Stimulated activated CD8-positive, alpha-beta memory T cell treated with anti-CD3 and anti-CD28 coated beads, Interleukin-2, amount 100 ng/mL, for 48 hours (primary cell): ENCODE results near the gene NR2E1.

ENCODE experiments used
- DNase-seq, 2 donors: peaks; one replicate each; pipeline ENCODE4 v3.0.0-alpha.2; 2020; ENCODE audit warnings: low read depth in 2 of 2

Gene NR2E1

DNA sequence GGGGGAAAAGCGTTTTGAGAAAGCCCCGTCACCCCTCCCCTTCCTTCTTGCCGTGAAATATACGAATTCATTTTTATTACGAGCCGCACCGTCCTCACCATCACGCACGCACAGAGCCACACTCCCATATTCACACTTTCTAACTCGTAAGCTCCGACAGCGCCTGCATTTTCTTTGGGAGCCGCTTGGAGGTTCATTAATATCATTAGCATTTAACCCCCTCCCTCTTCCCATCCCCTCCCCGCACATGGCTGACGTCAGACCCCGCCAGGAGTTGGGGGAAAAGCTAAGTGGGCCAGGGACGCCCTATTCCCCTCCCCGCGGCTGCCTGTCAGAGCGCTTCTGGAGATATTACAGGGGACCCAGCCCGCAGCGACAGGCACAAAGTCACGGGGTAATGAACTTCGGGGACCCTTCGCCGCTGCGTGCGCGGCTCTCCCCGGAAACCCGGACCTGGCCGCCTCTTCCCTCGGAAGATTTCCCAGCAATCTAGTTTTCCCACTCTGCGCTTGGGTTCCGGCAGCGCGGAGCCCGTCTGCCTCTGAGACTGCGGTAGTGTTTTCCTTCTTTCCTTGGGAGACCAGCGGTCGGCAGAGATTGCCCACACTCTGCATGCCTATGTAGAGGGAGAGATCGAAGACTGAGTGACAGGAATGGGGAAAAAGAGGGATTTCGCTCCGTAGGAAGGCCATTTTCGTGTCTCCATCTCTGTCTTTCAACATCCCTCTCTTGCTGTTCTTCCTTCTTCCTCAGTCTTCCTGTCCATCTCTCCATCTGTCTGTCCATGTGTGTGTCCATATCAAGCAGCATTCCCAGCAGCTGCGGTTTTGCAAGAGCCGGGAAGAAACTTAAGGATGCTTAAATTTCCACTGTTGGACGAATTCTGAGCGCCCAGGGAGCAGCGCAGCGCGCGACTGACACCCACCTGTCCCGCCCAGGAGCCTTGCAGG, at the start of gene NR2E1:
Gene NR2E1, plus strand, starts transcription at position 309 of the 950 bp plus-strand sequence. CDS start 744 bp downstream, outside the sequence.
- DNase-seq = no peak

- no peak for DNase-seq
These were observed 49.0 kb upstream of the NR2E1 start for GRCh38 chr6:108116546-108117426.

DNA sequence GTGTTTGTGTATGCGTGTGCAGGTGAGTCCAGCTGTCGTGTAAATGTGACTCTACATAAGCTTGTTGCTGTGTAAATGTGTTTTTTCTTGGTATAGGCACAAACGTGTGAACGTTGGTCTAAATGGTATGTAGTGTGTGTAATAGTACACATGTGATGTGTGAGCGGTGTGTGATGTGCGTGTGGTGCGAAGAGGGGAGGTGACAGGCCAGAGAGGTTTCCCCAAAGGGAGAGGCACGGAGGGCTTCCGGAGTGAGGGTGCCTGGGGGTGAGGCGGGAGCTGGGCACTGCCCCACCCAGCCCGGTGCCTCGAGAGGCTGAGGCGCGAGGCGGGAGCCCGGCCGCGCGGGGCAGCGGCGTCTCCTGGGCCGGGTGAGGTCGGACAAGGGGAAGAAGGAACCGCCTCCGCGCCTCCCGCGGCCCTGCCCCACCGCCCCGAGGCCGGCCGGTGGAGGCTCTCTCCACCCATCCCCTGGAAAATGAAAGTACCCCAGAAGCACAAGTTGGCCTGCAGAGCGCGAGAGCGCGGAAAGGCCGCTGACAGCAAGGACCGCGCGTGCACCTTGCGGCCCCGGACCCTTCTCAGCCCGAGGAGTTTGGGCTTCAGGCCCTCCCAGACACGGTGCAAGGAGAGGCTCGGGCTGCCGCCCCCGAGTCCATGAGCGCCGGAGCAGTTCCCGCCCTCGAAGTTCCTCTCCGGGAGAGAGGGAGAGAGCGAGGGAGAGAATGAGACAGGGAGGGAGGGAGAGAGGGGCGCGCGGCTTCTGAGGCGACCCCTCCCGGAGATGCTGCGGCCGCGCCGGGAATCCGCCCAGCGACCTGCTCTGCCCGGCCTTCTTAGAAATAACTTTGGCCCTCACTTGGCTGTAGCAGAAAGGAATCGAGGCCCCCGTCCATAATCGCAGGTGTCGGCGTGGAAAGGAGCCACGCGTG, 48.1 kb upstream of the NR2E1 start:
- no peak for DNase-seq

DNA sequence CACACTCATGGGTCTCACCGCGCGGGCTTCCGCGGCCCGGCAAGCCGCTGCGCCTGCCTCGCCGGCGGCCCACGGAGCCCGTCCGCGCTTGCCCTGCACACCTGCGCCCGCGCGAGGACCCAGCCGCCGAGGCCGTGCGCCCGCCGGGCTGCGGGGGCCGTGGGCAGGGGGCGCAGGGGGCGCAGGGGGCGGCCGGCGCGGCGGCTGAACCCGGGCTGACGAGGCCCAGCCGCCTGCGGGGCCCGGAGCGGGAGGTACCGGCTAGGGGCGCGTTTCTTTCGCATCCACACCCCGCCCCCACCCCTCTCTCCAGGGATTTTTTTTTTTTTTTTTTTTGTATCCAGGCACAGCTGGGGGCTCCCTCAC, 47.5 kb upstream of the NR2E1 start:
- DNase-seq = no peak

- no peak for DNase-seq
These were observed 46.7 kb upstream of the NR2E1 start for GRCh38 chr6:108118810-108119768.

- DNase-seq = no peak
These were observed 46.1 kb upstream of the NR2E1 start for GRCh38 chr6:108119769-108120141.

- DNase-seq = no peak
These were observed 45.5 kb upstream of the NR2E1 start for GRCh38 chr6:108120311-108120710.

- no peak for DNase-seq
These were observed 44.2 kb upstream of the NR2E1 start for GRCh38 chr6:108121612-108122011.

DNA sequence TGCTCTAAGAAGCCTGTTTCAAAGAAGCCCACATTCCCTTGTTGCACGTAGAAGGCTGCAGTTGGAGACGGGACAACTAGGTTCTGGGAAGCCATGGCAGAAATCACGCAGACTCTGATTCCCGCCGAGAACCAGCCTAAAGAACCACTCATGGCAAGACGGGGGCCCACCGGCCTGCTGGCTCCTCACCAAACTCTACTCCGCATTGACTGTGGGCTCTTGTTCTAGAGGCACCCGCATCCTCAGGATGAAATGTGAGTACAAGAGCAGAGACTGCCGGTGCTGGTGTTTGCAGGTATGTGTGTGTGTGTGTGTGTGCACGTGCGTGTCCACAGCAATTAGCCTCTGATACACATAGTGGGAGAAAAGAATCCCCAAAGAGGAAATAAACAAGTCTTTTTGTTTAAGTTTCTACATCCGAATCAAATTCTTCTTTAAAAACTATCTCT, 42.3 kb upstream of the NR2E1 start:
- DNase-seq = no peak

DNA sequence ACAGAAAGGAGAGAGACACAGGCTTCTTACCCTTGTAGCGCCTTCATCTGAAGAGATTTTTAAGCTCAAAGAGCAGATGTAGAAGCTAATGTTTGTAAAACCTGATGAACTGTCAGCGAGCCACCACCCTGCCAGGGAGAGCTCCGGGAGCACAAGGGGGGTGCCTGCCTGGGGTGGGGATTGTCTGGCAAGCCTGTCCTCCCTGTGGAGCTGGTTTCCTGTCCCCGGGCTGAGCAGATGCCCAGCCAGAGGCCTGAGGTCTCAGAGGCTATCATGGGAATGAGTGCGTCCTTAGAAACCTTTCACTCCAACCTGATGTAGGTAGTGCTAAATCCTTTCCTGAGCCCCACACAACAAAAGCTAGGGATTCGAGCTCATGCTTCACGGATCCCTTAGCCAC, 41.9 kb upstream of the NR2E1 start:
- DNase-seq = no peak

GRCh38 chr6:108127056-108127455, 38.8 kb upstream of the NR2E1 start:
- DNase-seq = no peak

GRCh38 chr6:108127826-108128225, 38.0 kb upstream of the NR2E1 start:
- no peak for DNase-seq

DNA sequence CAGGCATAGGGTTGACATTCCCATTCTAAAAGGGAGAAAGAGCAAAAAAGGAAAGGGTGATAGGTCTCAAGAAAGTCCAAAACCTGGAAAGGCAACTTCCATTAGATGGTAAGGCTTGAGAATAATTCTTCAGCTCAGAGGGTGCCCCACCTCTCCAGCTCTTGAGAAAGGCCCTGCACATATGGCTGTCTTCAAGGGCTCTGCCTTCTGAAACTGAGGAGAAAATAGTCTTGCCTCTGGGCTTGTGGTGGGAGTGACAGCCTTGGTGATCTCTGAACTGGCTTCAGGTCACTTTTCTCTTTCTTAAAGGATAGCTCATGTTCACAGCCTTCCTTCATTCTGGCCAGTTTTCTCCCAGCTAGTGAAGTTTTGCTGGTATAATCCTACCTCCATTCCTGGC, 35.6 kb upstream of the NR2E1 start:
- DNase-seq = no peak

DNA sequence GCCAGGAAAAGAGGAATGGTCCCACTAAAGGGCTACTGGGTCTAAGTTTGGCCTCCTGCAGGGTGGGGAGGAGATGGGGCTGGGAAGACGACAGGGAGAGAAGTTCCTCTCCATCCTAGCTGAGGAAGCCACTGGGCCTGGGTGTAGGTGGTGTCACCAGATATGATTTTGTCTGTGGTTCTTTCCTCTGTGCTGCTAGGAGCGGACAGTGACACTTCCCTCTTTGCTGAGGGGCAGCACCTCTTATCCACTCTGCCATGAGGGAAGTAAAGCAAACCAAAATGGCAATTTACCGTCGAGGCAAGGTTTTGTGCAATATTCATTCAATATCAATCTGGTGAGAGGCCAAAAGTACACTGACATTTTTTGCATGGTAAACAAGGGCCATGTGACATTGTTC, 33.0 kb upstream of the NR2E1 start:
- DNase-seq = no peak

- DNase-seq = no peak
These were observed 32.1 kb upstream of the NR2E1 start for GRCh38 chr6:108133594-108134179.

GRCh38 chr6:108134213-108134970, 31.4 kb upstream of the NR2E1 start:
- DNase-seq = no peak

- no peak for DNase-seq
These were observed 23.6 kb upstream of the NR2E1 start for GRCh38 chr6:108142240-108142639.

GRCh38 chr6:108145639-108146038, 20.2 kb upstream of the NR2E1 start:
- DNase-seq = no peak

GRCh38 chr6:108152446-108152845, 13.4 kb upstream of the NR2E1 start:
- no peak for DNase-seq
